Fibroblast of skin of left quadriceps (primary cell): Measurements from ENCODE around the gene TMEM258.

Source experiments
- DNase-seq, 2 experiments: peaks; one replicate each; pipeline ENCODE4 v3.0.0-alpha.2; 2013; ENCODE audit warnings: low read depth in 2 of 2

The TMEM258 gene

GRCh38 chr11:61760946-61761345 lies 31.5 kb downstream of the TMEM258 start:
- DNase-seq, result no peak

DNA sequence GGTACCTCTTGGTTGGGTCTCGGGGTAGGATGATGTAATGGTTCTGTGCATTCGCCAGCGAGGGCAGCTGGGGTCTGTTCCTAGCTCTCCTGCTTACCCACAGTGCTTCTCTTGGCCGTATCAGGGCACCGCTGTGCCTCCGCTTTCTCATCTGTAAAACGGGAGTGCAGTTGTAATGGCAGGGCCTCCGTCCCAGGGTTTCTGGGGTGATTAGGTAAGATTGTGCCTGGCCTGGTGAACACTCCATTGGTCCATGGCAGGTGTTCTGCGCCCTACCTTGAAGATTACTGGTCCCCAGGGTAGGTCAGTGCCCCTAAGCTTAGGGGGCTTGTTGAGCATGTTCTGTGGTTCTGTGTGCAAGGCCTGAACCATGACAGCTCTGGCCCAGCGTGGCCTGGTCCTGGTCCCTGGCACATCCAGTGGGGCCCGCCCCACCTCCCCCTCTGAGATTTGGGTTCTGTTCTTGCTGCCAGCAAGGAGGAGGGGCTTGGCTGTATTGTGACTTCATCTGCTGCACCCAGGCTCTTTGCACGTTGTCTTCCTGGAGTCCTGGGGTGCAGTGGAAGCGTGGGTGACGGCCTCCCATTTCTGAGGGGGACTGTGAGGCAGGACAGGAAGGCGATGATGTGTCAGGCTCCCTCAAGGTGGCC lies 35.1 kb downstream of the TMEM258 start:
- no peak for DNase-seq

- DNase-seq, result no peak
These were observed 35.8 kb downstream of the TMEM258 start for GRCh38 chr11:61756452-61757212.

DNA sequence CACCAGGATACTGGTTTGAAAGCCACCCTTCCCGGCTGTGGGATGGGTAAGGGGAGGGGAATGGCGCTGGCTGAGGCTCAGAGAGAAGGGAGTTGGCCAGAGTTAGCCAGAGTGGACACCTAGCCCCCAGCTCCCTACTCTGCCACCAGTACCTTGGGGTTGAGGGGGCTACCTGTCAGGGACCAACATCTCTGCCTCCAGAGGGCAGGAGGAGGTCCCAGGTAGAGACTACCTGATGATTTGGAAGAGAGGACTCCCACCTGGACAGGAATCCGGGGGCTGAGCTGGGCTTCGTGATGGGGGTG lies 36.3 kb downstream of the TMEM258 start:
- no peak for DNase-seq

- no peak for DNase-seq
These were observed 37.6 kb downstream of the TMEM258 start for GRCh38 chr11:61754534-61755482.

- no peak for DNase-seq
These were observed 38.7 kb downstream of the TMEM258 start for GRCh38 chr11:61753672-61754071.

DNA sequence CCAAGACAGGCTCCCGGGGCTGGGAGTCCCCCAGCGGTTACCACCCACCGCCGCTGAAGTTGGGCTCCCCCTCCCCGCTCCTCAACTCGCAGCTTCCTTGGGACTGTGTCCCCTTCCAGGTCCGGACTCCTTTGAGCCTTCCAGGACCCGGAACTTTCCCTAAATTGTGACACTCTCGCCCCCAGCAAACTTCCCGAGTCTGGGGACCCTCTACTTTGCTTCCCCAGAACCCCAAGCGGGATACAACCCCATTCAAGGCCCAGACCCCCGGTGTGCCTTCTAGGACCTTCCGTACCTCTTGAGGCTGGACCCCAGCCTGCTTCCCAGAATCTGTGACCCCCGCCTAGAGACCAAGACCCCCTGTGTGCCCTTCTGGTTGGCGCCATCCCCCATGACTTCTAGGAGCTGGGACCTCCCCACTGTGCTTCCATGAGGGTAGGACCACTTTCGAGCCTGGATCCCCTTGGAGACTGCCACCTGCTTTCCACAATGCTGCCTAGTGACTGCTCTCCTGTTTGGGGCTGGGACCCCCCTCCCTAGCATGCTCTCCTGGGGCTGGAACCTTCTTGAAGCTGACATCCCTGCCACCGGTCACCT lies 39.4 kb downstream of the TMEM258 start:
- DNase-seq, result no peak

GRCh38 chr11:61752117-61752924 lies 40.1 kb downstream of the TMEM258 start, which contains the start of gene MYRF:
Gene MYRF, plus strand, starts transcription at chr11:61752636. Its CDS starts 109 bp downstream, at chr11:61752745.
- DNase-seq, result no peak

GRCh38 chr11:61751384-61751783 lies 41.0 kb downstream of the TMEM258 start:
- no peak for DNase-seq

DNA sequence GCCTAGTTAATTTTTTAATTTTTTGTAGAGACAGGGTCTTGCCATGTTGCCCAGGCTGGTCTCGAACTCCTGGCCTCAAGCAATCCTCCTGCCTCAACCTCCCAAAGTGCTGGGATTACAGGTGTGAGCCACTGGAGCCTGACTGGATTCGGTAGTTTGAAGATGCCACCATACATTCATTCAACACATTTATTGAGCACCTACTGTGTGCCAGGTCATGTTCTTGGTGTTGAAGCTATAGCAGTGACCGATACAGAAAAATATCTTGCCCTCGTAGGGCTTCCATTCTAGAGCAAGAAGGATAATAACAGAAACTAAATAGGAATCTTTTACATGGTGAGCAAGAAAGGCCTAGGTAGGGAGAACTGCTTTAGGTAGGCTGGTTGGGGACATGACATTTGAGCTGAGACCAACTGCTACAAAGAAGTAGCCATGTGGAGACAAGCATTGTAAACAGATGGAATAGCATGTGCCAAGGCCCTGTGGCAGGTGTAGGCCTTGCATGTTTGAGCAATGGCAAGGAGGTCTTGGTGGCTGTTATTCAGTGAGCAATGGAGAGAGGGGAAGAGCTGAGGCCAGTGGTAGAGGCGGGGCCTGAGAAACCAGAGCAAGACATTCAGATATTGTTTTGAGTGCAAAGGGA lies 41.6 kb downstream of the TMEM258 start:
- DNase-seq, result no peak

DNA sequence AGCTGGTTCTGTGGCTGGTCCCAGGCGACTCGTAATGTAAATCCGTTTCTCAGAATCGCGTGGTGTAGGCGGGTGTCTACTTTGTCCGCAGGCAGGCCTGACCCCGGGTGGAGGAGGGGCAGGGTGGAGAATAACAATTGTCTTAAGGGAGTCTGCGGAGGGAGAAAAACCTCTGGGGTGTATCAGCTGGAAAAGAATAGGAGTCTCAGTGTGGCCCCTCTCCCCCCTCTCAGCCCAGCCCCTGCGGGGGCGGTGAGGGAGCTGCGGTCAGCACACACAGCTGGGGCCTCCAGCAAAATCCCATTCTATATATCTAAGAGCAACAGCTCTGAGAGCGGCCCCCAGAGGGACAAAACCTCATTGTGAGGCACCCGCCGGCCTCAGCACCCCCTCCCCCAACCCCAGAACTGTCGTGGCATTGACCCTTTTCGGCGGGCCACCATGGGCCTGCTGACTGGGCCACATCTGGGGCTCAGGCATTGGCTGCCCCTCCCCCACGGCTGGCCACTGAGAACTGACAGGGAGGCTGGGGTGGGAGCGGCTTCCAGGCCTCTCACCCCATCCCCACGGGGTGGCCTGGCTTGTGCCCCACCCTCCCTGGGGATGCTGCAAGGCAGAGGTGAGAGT lies 42.7 kb downstream of the TMEM258 start:
- DNase-seq, result no peak

GRCh38 chr11:61747967-61748285 lies 44.5 kb downstream of the TMEM258 start:
- DNase-seq, result no peak

DNA sequence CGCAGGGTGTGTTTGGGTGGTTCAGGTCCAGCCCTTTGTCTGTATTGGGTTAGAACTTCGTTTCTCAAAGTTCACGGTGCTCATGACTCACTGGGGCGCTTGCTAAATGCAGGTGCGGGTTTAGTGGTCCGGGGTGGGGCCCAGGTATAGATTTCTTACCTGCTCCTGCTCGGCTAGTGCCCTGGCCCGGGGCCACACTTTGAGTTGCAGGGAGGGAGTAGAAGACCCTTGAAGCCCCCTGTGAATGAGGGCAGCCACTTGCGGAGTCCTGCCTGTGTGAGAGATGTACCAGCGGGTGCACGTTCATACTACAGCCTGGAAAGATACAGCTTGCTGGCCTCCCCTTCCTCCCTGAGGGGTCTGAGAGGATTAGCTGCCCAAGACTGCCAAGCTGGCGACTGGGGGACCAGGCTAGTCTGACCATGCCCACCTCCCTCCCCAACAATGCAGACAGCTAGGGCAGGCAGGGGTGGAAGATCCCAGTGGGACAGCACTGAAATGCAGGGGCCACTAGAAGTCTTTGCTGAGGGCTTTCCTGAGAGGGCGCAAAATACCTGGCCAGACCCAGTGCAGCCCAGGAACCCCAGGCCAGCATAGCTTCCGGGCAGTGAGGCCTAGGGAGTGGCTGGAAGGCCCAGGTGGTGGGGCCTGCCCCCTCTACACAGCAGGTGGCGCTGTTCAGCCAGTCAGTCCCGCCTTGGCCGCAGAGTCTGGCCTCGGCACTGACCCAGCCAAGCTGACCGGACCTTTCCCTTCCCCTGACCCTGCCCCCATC lies 45.0 kb downstream of the TMEM258 start:
- no peak for DNase-seq

GRCh38 chr11:61746442-61747191 lies 45.8 kb downstream of the TMEM258 start:
- DNase-seq, result no peak

DNA sequence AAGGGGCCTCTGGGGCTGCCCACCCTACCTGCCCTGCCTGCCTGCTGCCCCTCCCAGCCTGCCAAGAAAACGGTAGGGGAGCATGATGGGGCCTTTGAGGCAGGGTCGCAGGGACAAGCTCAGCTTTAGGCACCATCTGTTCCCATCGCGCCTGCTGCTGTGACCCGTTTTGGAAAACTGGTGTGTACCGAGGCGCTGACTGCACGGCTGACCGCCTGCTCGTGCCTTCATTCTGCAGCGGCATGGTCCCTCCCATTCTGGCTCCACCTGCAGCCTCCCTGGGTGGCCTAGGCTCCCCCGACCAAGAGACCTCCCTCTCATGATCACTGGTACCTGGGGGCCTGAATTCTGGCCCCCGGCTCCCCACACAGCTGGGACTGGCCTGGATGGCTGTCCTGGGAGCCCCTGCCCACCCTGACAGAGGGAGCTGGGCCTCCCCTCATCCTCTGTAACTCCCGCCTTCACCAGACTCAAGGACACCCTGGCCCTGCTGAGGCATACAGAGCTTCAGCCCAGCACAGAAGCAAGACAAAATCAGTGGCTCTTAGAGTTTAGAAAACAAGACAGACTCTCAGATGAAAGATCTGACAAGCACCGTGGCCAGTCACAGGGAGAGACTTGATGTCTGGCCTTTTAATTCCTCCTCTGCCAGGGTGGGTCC lies 46.5 kb downstream of the TMEM258 start:
- DNase-seq, result no peak

DNA sequence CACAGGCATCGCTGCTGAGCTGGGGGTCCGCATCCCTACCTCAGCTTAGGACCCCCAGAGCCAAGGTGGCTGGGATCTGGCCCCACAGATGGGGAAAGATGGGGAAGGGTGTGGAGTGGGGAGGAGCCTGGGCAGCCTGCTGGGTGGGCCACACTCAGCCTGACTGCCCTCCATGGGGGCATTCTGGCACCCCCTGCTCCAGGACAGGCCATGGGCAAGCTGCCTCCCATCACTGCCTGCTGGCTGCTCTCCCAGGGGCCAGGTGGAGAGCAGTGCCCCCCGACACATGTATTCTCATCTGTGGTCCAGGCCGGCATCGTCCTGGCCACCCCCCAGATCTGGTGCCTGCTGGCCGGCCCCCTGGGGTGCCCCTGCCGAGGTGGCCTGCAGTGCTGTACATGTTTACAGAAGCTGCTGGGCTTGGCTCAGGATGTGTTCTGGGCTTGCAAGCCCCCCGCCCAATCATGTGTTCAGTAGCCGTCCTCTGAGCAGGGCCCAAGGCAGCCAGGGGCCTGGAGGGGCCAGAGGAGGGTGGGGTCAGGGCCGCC lies 47.7 kb downstream of the TMEM258 start:
- DNase-seq, result no peak

DNA sequence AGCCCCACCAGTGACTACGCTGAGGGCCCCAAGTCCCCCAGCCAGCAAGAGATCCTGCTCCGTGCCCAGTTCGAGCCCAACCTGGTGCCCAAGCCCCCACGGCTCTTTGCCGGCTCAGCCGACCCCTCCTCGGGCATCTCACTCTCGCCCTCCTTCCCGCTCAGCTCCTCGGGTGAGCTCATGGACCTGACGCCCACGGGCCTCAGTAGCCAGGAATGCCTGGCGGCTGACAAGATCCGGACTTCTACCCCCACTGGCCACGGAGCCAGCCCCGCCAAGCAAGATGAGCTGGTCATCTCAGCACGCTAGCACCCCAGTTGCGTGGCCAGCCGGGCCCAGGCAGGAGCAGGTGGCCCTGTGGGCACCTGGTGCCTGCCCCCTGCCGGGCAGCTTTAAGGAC lies 48.2 kb downstream of the TMEM258 start:
- no peak for DNase-seq

- no peak for DNase-seq
These were observed 48.8 kb downstream of the TMEM258 start for GRCh38 chr11:61743486-61744095.
